Measurements from ENCODE around the gene SPSB4.
A peak's percentile ranks its signal among the peaks of the same experiment; 100 is the strongest.
"Not testable (repeated sequence)": the region's sequence is repeated elsewhere in the genome, so short reads cannot be mapped to it uniquely, and the experiment has no call there.

SPSB4 gene

GRCh38 chr3:141050576-141051442 is at the start of gene SPSB4:
Gene SPSB4 (plus strand): TSS chr3:141051347. CDS start chr3:141066105, 14,758 bp downstream.
- peak within 1 kb of the TSS in 1 of 21 experiments; percentile 79 for H3K27ac ChIP-seq

GRCh38 chr3:141006344-141006743 is 44.8 kb upstream of the SPSB4 start:
- Histone ChIP-seq H3K27ac (no peak overlapping the region), H3K4me3 (no peak overlapping the region)

More at GRCh38 chr3:141050576-141051442, at the start of gene SPSB4:
- H3K4me3 ChIP-seq = peak within 1 kb of the TSS; percentile 12 to 44 (median 25)

GRCh38 chr3:141009496-141009895 is 41.7 kb upstream of the SPSB4 start:
- peak overlapping the region in 1 of 21 experiments; percentile 38 for H3K27ac ChIP-seq
- H3K4me3 ChIP-seq = no peak overlapping the region

- no peak overlapping the region for H3K27ac ChIP-seq
These were observed 39.7 kb upstream of the SPSB4 start for GRCh38 chr3:141011232-141011996.

GRCh38 chr3:141011997-141012262 is 39.2 kb upstream of the SPSB4 start:
- Histone ChIP-seq H3K27ac (no peak overlapping the region), H3K4me3 (no peak overlapping the region)

More at GRCh38 chr3:141011232-141011996, 39.7 kb upstream of the SPSB4 start:
- no peak overlapping the region for H3K4me3 ChIP-seq

- H3K27ac ChIP-seq = no peak overlapping the region
- H3K4me3 ChIP-seq = no peak overlapping the region
These were observed 38.6 kb upstream of the SPSB4 start for GRCh38 chr3:141012571-141012970.

GRCh38 chr3:141015481-141015880 is 35.7 kb upstream of the SPSB4 start:
- H3K4me3 ChIP-seq = no peak overlapping the region
- H3K27ac ChIP-seq = no peak overlapping the region

- H3K27ac ChIP-seq, H3K4me3 ChIP-seq: not testable (repeated sequence)
These were observed 33.5 kb upstream of the SPSB4 start for GRCh38 chr3:141017366-141018322.

GRCh38 chr3:141019244-141019643 is 31.9 kb upstream of the SPSB4 start:
- no peak overlapping the region for H3K4me3 ChIP-seq
- no peak overlapping the region for H3K27ac ChIP-seq

GRCh38 chr3:141020143-141020830 is 30.9 kb upstream of the SPSB4 start:
- Histone ChIP-seq H3K4me3 (no peak overlapping the region), H3K27ac (no peak overlapping the region)

GRCh38 chr3:141021261-141021660 is 29.9 kb upstream of the SPSB4 start:
- H3K4me3 ChIP-seq = no peak overlapping the region
- no peak overlapping the region for H3K27ac ChIP-seq

- Histone ChIP-seq H3K4me3 (no peak overlapping the region), H3K27ac (no peak overlapping the region)
These were observed 20.9 kb upstream of the SPSB4 start for GRCh38 chr3:141030296-141030695.

- Histone ChIP-seq H3K27ac (no peak overlapping the region), H3K4me3 (no peak overlapping the region)
These were observed 11.6 kb upstream of the SPSB4 start for GRCh38 chr3:141039589-141039988.

GRCh38 chr3:141044695-141045641 is 6.2 kb upstream of the SPSB4 start:
- H3K27ac ChIP-seq = no peak overlapping the region
- no peak overlapping the region for H3K4me3 ChIP-seq

GRCh38 chr3:141045849-141046248 is 5.3 kb upstream of the SPSB4 start:
- Histone ChIP-seq H3K27ac (no peak overlapping the region), H3K4me3 (no peak overlapping the region)

- no peak overlapping the region for H3K27ac ChIP-seq
- H3K4me3 ChIP-seq = no peak overlapping the region
These were observed 4.0 kb upstream of the SPSB4 start for GRCh38 chr3:141047168-141047567.

GRCh38 chr3:141049681-141050080 is 1.5 kb upstream of the SPSB4 start:
- H3K4me3 ChIP-seq = no peak overlapping the region
- no peak overlapping the region for H3K27ac ChIP-seq
